Kidney glomerular epithelial cell (primary cell): ENCODE measurements around the gene RBM42.
A peak's percentile ranks its signal among the peaks of the same experiment; 100 is the strongest.
"Not testable (repeated sequence)": the region's sequence is repeated elsewhere in the genome, so short reads cannot be mapped to it uniquely, and the experiment has no call there.

Experiments
- DNase-seq: peaks from one replicate; lab custom pipeline; 2025; lab: John Stamatoyannopoulos, UW

RBM42 gene

GRCh38 chr19:35628565-35629331, at the start of gene RBM42:
Gene RBM42, plus strand, starts transcription at chr19:35629036. Its CDS starts 118 bp downstream, at chr19:35629154.
- DNase-seq = peak; percentile 99

GRCh38 chr19:35582760-35583159, 46.1 kb upstream of the RBM42 start:
- DNase-seq = no peak

GRCh38 chr19:35585848-35586247, 43.0 kb upstream of the RBM42 start, which contains the start of gene PMIS2:
Gene PMIS2, plus strand, starts transcription at chr19:35586173. Its CDS starts 87 bp downstream, at chr19:35586260.
- no peak for DNase-seq

- no peak for DNase-seq
These were observed 41.5 kb upstream of the RBM42 start for GRCh38 chr19:35587321-35587720.

- no peak for DNase-seq
These were observed 38.0 kb upstream of the RBM42 start for GRCh38 chr19:35590875-35591274.

GRCh38 chr19:35592226-35592625, 36.6 kb upstream of the RBM42 start:
- DNase-seq = peak; percentile 5

- DNase-seq = not testable (repeated sequence)
These were observed 33.8 kb upstream of the RBM42 start for GRCh38 chr19:35595026-35595425.

GRCh38 chr19:35595928-35596327, 32.9 kb upstream of the RBM42 start:
- no peak for DNase-seq

GRCh38 chr19:35596366-35596999, 32.4 kb upstream of the RBM42 start:
- no peak for DNase-seq

GRCh38 chr19:35601971-35602370, 26.9 kb upstream of the RBM42 start:
- no peak for DNase-seq

- DNase-seq = not testable (repeated sequence)
These were observed 24.4 kb upstream of the RBM42 start for GRCh38 chr19:35604436-35604835.

- not testable (repeated sequence) for DNase-seq
These were observed 21.7 kb upstream of the RBM42 start for GRCh38 chr19:35607170-35607569.

- no peak for DNase-seq
These were observed 21.2 kb upstream of the RBM42 start for GRCh38 chr19:35607661-35608060.

- no peak for DNase-seq
These were observed 20.6 kb upstream of the RBM42 start for GRCh38 chr19:35608251-35608650.

- DNase-seq = no peak
These were observed 18.9 kb upstream of the RBM42 start for GRCh38 chr19:35609851-35610353.

- DNase-seq = no peak
These were observed 16.6 kb upstream of the RBM42 start for GRCh38 chr19:35612224-35612558.

- DNase-seq = peak; percentile 86
These were observed 16.1 kb upstream of the RBM42 start, which contains the start of gene HAUS5 for GRCh38 chr19:35612559-35613321. Gene HAUS5, plus strand, starts transcription at chr19:35612735. Its CDS starts 60 bp downstream, at chr19:35612795.

- DNase-seq = no peak
These were observed 15.3 kb upstream of the RBM42 start for GRCh38 chr19:35613574-35613973.

GRCh38 chr19:35615036-35615435, 13.8 kb upstream of the RBM42 start:
- no peak for DNase-seq

GRCh38 chr19:35618857-35619256, 10.0 kb upstream of the RBM42 start:
- DNase-seq = no peak

- DNase-seq = no peak
These were observed 9.4 kb upstream of the RBM42 start for GRCh38 chr19:35619290-35619923.

GRCh38 chr19:35620001-35620400, 8.8 kb upstream of the RBM42 start:
- DNase-seq = no peak
